GM18502 (cell line): ENCODE results near the gene YPEL2.
"Not testable (repeated sequence)": the region's sequence is repeated elsewhere in the genome, so short reads cannot be mapped to it uniquely, and the experiment has no call there.

ENCODE experiments used
- ATAC-seq: cut with Tn5 transposase; IDR thresholded peaks from one replicate; pipeline ENCODE4 v1.9.1; 2021; ENCODE audit warnings: mild to moderate bottlenecking; ENCODE audit not compliant: unreplicated experiment, poor library complexity

The YPEL2 gene, protein sequence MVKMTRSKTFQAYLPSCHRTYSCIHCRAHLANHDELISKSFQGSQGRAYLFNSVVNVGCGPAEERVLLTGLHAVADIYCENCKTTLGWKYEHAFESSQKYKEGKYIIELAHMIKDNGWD

DNA sequence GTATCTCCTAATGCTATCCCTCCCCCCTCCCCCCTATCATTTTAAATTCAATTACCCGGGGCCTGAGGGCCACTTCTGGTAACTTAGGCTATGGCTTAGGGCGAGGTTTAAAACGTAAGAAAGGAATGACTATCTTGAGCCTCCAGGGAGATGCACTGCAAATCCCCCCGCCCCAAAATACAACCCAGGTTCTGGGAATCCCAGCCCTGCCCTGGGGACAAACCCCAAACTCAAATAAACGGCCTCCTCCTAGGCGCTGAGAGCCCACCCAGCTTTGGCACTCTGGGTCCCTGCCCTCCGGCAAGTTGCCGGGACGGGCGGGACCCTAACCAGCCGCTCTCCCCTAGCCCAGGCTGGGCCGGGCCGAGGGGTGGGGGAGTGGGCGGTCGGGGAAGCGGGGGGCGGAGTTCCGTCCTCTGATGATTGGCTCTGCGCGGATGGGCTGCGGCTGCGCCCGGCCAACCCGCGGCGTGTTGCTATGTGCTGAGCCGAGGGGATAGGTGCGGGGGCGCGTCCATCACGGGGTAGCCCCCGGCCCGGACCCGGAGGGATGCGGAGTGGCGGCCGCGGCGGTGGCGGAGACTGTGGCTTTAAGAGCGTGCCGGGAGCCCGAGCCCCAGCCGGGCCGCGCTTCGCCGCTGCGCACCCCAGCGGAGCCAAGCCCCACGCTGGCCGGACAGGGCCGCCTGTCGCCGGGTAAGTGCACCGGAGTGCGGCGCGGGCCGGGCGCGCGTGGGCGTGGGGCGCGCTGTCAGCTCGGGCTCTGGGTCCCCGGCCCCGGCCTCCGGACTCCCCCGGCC lies at the start of gene YPEL2:
TSS of gene YPEL2 (plus strand) at position 527 of the 800 bp plus-strand sequence. CDS start 21,755 bp downstream, outside the sequence.
- peak; percentile 94 for ATAC-seq

DNA sequence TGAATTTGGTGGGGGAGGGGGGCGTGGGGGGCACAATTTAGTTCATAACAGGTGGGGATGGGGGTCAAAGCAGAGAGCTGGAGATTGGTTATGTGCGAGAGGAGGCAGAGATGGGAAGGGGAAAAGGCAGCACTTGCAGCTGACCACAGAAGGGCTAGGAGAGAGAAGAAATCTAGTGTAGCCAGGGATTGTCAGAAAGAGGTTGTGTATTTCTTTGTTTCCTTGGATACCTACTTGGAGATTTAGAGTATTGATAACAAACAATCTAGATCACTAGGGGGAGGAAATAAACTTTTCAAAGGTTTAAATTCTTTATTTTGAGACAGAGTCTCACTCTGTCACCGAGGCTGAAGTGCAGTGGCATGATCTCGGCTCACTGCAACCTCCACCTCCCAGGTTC lies 47.1 kb upstream of the YPEL2 start:
- no peak for ATAC-seq

DNA sequence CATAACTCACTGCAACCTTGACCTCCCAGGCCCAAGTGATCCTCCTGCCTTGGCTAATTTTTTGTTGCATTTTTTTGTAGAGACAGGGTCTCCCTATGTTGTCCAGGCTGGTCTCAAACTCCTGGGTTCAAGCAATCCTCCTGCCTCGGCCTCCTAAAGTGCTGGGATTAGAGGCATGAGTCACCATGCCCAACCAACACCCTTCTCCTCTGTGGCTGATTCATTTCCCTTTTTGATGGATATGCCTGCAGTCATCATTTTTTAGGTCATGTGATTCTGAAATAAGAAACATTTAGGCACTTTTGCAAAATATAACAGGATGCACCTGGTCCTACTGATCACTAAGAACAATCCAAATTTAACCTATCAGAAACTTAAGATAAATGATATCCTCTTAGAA lies 44.0 kb upstream of the YPEL2 start:
- ATAC-seq: no peak

DNA sequence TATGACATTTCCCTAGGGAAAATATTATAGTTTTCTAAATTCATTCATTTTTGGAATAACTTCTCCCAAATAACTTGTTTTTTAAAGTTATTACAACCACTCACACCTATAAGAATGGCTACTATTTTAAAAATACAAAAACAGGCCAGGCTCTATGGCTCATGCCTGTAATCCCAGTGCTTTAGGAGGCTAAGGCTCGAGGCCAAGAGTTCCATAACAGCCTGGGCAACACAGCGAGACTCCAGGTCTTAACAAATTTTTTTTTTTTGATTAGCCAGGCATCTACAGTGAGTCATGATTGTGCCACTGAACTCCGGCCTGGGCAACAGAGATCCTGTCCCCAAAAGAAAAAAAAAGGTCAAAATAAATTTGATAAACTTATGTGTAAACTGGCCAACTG lies 43.6 kb upstream of the YPEL2 start:
- ATAC-seq: no peak

DNA sequence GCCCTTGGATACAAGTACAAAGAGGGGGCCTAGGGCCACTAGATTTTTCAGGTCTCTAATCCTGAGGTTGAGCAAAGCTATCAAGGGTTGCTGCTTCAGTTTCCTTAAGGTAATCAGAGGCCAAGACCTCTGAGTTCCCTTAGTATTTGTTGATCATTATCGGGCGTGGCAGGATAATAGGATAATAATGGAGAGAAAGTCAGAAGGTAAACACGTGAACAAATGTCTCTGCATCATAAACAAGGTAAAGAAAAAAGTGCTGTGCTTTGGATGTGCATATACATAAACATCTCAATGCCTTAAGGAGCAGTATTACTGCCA lies 41.5 kb upstream of the YPEL2 start:
- ATAC-seq: no peak

DNA sequence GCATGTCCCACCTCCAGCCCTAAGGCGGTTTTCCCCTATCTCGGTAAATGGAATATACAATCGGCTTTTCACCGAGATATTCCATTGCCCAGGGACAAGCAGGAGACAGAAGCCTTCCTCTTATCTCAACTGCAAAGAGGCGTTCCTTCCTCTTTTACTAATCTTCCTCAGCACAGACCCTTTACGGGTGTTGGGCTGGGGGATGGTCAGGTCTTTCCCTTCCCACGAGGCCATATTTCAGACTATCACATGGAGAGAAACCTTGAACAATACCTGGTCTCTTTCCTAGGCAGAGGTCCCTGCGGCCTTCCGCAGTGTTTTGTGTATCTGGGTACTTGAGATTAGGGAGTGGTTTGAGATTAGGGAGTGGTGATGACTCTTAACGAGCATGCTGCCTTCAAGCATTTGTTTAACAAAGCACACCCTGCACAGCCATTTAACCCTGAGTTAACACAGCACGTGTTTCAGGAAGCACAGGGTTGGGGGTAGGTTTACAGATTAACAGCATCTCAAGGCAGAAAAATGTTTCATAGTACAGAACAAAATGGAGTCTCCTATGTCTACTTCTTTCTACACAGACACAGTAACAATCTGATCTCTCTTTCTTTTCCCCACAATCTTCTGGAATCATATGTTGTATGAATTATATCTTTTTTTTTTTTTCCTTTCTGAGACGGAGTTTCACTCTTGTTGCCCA lies 41.0 kb upstream of the YPEL2 start:
- ATAC-seq: not testable (repeated sequence)

DNA sequence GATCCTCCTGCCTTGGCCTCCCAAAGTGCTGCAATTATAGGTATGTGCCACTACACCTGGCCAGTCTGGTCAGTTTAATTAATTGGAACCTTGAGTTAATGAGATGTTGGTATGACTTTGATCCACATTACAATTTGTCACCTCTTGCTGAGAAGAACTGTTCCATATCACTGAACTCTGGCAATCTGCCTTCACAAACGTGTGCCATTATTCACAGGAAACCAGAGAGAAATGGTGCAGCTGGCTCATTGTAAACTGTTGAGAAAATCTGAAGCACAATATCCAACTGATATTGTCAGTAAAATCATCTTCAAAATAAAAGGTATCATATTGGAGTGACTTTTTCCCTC lies 39.3 kb upstream of the YPEL2 start:
- ATAC-seq: no peak

DNA sequence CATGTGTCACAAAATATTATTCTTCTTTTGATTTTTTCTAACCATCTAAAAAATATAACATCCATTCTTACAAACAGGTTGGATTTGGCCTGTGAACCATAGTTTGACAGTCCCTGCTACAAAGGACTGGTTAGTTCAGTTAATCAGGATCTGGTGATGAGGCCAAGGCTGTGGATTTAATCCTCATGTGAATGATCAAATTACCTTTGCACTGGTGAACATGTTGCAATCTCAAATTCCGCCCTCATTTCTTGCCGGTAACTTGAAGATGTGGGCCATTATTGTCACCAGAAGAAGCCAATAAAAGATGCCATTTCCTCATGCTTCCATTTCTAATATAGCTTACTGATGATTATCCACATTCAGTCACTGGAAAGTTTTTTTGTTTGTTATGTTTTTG lies 35.3 kb upstream of the YPEL2 start:
- ATAC-seq: no peak

DNA sequence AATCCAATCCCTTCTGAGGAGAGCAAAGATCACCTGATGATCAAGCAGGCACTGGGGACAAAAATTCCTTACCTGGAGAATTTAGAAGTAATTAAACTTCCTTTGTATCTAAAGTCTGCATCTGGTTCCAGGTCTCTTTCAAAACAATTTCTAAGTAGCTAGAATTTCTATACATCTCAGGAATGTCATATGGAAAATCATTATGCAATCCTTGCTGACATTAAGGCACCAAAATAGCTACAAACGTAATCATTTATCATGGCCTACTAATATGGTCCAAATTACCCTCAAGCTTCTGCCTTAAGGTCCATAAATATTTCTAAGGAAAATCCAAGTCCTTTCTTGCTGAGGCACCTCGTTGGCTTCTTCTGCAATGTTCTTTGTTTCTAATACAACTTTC lies 32.9 kb upstream of the YPEL2 start:
- no peak for ATAC-seq

DNA sequence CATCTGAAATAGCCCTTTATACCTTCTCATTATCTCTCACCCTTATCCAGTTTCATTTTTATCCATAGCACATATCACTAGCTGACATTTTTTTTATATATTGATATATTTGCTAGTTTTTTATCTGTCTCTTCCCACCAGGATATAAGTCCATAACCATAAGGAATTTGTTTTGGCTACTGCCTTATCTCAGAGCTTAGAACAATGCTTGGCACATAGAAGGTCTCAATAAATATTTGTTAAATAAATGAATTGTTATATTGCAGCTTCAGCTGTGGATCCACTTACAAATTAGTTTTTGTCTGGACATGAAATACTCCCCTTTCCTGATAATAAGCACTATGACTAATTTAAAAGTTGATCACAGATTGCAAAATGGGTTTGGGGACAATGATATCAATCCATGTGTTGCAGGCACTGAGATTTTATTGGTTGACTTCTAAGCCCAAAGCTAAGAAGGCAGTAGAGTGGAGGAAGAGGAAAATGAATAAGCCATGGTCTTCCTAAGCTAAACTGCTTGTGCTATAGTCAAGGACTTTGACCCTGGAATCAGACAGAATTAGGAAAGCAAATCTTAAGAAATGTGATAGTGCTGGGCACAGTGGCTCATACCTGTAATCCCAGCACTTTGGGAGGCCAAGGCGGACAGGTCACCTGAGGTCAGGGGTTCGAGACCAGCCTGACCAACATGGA lies 31.9 kb upstream of the YPEL2 start:
- ATAC-seq: no peak

DNA sequence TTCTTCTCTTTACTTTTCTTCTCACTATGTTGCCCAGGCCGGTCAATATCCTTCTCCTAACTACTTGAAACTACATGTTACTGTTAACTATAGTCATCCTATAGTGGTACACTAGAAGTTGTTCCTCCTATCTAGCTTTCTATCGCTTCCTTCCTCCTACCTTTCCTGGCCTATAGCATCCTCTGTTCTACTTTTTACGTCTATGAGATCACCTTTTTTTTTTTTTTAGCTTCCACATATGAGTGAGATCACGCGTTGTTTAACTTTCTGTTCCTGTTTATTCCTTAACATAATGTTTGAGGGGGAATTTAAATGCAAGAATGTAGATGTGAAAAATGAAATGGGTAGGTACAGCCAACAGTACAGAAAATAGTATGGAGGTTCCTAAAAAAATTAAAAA lies 30.5 kb upstream of the YPEL2 start:
- ATAC-seq: no peak

DNA sequence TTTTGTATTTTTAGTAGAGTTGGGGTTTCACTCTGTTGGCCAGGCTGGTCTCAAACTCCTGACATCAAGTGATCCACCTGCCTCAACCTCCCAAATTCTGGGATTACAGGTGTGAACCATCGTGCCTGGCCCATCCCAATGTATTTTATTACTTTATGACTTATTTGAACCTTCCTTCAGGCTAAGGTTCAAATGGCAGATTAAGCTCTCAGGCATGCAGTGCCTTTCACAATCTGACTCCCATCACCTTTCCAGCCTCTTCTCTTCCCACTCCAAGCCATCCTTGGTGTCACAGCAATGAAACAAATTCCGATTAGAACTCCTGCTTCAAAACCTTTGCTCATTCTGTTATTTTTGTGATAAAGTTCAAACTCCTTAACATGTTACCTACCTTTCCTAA lies 26.6 kb upstream of the YPEL2 start:
- ATAC-seq: no peak

DNA sequence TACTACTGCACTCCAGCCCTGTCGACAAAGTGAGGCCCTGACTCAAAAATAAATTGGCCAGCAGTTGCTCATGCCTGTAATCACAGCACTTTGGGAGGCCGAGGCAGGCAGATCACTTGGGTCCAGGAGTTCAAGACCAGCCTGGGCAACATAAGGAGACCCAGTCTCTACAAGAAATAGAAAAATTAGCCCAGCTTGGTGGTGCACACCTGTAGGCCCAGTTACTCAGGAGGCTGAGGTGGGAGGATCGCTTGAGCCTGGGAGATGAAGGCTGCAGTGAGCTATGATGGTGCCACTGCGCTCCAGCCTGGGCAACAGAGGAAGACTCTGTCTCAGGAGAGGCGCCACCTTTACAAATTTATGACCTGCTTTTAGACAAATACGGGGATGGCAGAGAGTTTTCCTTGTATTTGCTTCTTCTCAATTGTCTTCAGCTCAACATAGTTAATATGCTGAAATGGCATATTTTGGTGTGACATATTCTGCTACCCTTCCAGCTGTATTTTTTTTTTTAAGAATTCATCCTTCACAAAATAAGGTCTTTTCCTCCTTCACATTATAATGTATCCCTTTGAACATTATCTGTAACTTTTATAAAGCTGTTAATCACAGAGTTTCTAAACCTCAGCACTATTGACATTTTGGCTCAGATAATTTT lies 21.1 kb upstream of the YPEL2 start:
- no peak for ATAC-seq

DNA sequence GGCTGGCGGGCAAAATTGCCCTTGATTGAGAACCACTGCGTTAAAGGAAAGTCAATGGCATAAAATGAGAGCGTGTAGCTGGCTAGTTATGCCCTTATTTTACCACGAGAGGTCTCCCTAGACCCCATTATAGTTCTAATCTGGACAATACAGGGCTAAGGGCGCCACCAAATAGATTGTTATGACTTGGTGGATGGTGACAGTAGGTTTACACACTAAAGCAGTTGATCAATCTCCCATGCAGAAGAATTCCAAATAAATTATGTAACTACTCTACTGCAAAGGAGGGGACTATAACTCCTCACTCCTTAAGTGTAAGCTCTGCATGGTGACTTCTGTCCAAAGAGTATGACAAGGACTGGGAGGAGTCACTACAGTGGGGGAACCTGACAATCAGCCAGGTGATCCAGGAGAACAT lies 20.4 kb upstream of the YPEL2 start:
- no peak for ATAC-seq

DNA sequence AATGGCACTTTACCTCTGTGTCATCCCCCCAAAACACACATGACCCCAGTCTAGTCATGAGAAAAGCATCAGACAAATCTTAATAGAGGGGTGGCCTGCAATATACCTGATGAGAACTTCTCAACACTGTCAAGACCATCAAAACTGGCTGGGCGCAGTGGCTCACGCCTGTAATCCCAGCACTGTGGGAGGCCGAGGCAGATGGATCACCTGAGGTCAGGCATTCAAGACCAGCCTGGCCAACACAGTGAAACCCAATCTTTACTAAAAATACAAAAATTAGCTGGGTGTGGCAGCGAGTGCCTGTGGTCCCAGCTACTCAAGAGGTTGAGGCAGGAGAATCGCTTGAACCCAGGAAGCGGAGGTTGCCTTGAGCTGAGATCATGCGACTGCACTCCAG lies 19.9 kb upstream of the YPEL2 start:
- not testable (repeated sequence) for ATAC-seq

DNA sequence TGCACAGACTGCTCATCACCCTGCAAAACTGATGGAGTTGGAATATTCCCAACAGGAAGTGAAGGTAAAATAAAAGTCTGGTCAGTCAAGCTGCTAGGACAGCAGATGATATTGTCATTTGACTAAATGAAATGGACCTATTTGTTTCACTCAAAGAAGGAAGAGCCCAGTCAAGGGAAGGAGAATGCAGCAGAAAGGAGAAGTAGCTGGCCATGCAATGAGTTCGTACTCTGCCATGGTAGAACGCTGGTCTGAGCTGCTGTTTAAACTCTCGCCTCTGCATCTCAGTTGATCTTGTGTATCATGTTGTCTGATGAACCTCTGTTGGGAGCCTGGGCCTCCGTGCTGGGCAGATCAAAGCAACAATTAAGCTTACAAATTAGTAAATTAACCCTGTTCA lies 15.6 kb upstream of the YPEL2 start:
- ATAC-seq: no peak

DNA sequence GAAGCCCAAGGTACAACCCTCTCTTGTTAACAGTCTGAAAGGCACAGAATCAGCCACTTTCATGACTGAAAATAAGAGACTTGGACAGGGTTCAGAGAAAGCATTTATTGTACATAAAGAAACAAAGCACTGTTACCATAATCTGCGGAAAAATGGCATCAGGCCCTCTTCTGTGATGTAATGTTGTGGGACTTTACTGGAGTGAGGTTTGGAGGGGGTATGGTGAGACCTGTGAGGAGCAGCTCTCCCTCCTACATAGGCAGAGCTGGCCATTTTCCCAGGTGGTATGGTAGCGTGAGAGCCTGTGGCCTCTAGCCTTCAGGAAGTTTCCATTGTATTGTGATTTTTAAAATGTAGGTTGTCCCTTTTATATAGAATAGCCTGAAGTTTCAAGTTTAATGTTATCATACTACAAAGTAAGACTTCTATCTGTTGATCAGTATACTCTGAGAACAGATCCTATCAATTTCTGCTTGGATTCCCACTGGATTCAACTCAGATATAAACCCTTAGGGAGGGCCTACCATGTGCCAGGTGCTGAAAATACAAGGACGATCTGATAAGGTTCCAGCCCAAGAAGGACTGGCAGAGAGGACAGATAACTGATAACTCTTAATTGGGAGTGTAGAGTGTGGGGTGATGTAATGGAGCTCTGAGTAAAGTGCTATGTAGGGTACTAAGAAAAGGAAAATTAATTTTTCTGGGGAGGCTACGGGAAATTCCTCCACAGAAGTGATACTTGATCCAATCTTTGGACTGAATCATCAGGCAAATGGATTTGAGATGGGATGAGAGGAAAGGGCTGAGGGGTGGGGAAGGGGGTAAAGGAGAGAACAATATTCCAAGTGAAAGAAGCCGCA lies 4.1 kb upstream of the YPEL2 start:
- no peak for ATAC-seq

DNA sequence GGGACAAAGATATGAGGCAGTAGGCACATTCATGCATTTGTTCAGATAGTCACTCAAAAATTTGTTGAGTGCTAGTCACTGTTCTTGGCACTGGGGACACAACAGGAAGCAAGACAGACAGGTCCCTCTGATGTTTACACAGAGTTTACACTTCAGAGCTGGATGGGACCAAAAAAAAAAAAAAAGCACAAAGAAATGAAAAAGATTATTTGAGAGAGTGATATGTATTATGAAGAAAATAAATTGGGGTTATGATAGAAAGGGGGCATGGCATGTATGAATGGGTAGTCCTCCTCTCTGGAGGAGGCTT lies 3.5 kb upstream of the YPEL2 start:
- ATAC-seq: no peak

DNA sequence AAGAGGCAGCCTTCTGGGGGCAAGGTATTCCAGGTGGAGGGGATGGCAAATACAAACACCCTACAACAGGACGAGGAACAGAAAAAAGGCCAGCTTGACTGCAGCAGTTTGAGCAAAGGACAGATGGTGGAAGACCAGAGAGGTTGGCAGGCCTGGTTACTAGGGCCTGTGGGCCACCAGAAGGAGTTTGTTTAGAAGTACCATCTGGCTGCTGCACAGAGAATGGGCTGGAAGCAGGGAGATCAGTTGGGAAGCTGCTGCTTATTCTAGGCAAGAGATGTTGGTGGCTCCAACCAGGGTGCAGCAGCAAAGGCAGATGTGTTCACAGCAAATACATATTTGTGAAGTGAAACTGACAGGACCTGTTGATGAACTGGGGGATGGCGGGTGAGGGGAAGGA lies 2.9 kb upstream of the YPEL2 start:
- no peak for ATAC-seq
